GM12878 (cell line): ENCODE data around the gene MMP13. TPM values are rescaled to one million over a fixed set of nuclear protein-coding genes. Genes with fewer than 3 reads are reported as not detected.

Source experiments
- ATAC-seq: fragments of 200-7000 bp; cut with Tn5 transposase; 3 replicates; pipeline ENCODE4 v1.9.1; 2020; ENCODE audit warnings: mild to moderate bottlenecking, moderate library complexity
- BruUV-seq: library from RNA; stranded (reverse); fragments of 400-500 nt; replicated peaks from 2 replicates; lab custom pipeline; 2021; lab: Mats Ljungman, UMichigan
- CTCF ChIA-PET: fragments of 300-600 bp; sonication (Branson Sonifier 250); formaldehyde crosslinking; extraction: SDS; loops from one replicate; lab custom pipeline; 2021; ENCODE audit warnings: inconsistent platforms; lab: Yijun Ruan, JAX
- POLR2A ChIA-PET: fragments of 350-600 bp; formaldehyde crosslinking; extraction: SDS; loops from one replicate; lab custom pipeline; 2021; ENCODE audit warnings: inconsistent platforms; lab: Charles Lee
- RAD21 ChIA-PET: fragments of 300-600 bp; sonication (Branson Sonifier 250); formaldehyde crosslinking; loops from one replicate; lab custom pipeline; 2023; ENCODE audit warnings: antibody characterized with exemption; ENCODE audit not compliant: unreplicated experiment; lab: Charles Lee
- SMC1A ChIA-PET: fragments of 300-600 bp; sonication (Branson Sonifier 250); formaldehyde crosslinking; loops from one replicate; lab custom pipeline; 2023; ENCODE audit not compliant: unreplicated experiment, uncharacterized antibody; lab: Charles Lee
- DNase-seq: peaks from one replicate; pipeline ENCODE4 v3.0.0-alpha.2; 2011; ENCODE audit warnings: low read depth, low spot score
- FAIRE-seq: peaks from 3 replicates; lab custom pipeline; 2011; peaks lifted over from hg19 to GRCh38; lab: Jason Lieb, UNC
- H2AFZ ChIP-seq: 2 replicates; pipeline ENCODE4 v1.6.0; 2011; ENCODE audit warnings: low read depth, low read length, control low read depth; ENCODE audit not compliant: control insufficient read depth
- H3K27ac ChIP-seq: 2 replicates; pipeline ENCODE4 v1.5.1; 2011; ENCODE audit warnings: control low read depth; ENCODE audit not compliant: control insufficient read depth, insufficient read depth
- H3K27me3 ChIP-seq, 2 experiments: replicated peaks in 1 of 2; 2 replicates each; pipeline versions ENCODE4 v1.6.0 to v1.6.1; 2011; ENCODE audit warnings: low read length in 1 of 2; ENCODE audit not compliant: control insufficient read depth in 2 of 2, insufficient read depth in 2 of 2
- H3K36me3 ChIP-seq, 2 experiments: 2 replicates each; pipeline ENCODE4 v1.5.1; 2011; ENCODE audit warnings: low read length in 1 of 2; ENCODE audit not compliant: control insufficient read depth in 2 of 2, insufficient read depth in 2 of 2
- H3K4me1 ChIP-seq: 2 replicates; pipeline ENCODE4 v1.6.1; 2011; ENCODE audit warnings: mild to moderate bottlenecking, low read length, moderate library complexity, mixed read lengths; ENCODE audit not compliant: control insufficient read depth, insufficient read depth
- H3K4me2 ChIP-seq: 2 replicates; pipeline ENCODE4 v1.6.0; 2011; ENCODE audit warnings: control low read depth; ENCODE audit not compliant: control insufficient read depth, insufficient read depth
- H3K4me3 ChIP-seq: fragments of 200-600 bp; sonication (generic); 2 replicates; pipeline ENCODE4 v1.5.1; 2016
- H3K79me2 ChIP-seq: 2 replicates; pipeline ENCODE4 v1.6.0; 2011; ENCODE audit warnings: low read length; ENCODE audit not compliant: control insufficient read depth, insufficient read depth
- H3K9ac ChIP-seq: 2 replicates; pipeline ENCODE4 v1.8.0; 2011; ENCODE audit warnings: low read length, control low read depth, mixed read lengths; ENCODE audit not compliant: control insufficient read depth, insufficient read depth
- H3K9me3 ChIP-seq: replicated peaks from 3 replicates; pipeline ENCODE4 v1.5.1; 2011; ENCODE audit warnings: mild to moderate bottlenecking, low read length; ENCODE audit not compliant: control insufficient read depth, insufficient read depth
- H4K20me1 ChIP-seq: 2 replicates; pipeline ENCODE4 v1.6.0; 2011; ENCODE audit not compliant: control insufficient read depth, insufficient read depth
- CBX3 ChIP-seq: fragments of 200-600 bp; sonication (generic); IDR thresholded peaks from 2 replicates; pipeline ENCODE4 v1.6.1; 2016; ENCODE audit warnings: low read depth, borderline replicate concordance
- CEBPB ChIP-seq, 2 experiments: fragments of 150-350 bp in 1 of 2; IDR thresholded peaks; 2 replicates each; pipeline ENCODE4 v1.6.1; 2012 to 2014; ENCODE audit warnings: low read depth in 2 of 2, low read length in 2 of 2, borderline replicate concordance in 1 of 2, inconsistent platforms in 1 of 2
- GABPA ChIP-seq: IDR thresholded peaks from 2 replicates; pipeline ENCODE4 v1.6.1; 2014; ENCODE audit warnings: antibody characterized with exemption, low read depth, mild to moderate bottlenecking, inconsistent platforms
- GATAD2B ChIP-seq: fragments of 450-650 bp; conservative IDR thresholded peaks from 2 replicates; pipeline ENCODE4 v1.6.1; 2017; ENCODE audit warnings: low read depth, mild to moderate bottlenecking, moderate library complexity
- IRF3 ChIP-seq: fragments of 450-650 bp; IDR thresholded peaks from 2 replicates; pipeline ENCODE4 v1.6.1; 2014; ENCODE audit warnings: mild to moderate bottlenecking
- KDM1A ChIP-seq: fragments of 200-600 bp; sonication (generic); IDR thresholded peaks from 2 replicates; pipeline ENCODE4 v1.6.1; 2016; ENCODE audit warnings: borderline replicate concordance
- MXI1 ChIP-seq: fragments of 150-350 bp; IDR thresholded peaks from 2 replicates; pipeline ENCODE4 v1.6.1; 2011; ENCODE audit warnings: low read depth, mild to moderate bottlenecking, inconsistent platforms, low read length, improper control_type of control experiment
- NR2C1 ChIP-seq: fragments of 450-650 bp; IDR thresholded peaks from 2 replicates; pipeline ENCODE4 v1.6.1; 2017; ENCODE audit warnings: antibody characterized with exemption, mild to moderate bottlenecking, moderate library complexity
- RAD51 ChIP-seq: fragments of 450-650 bp; IDR thresholded peaks from 2 replicates; pipeline ENCODE4 v1.6.1; 2016; ENCODE audit warnings: moderate library complexity, mild to moderate bottlenecking, inconsistent platforms
- RELB ChIP-seq: fragments of 450-650 bp; IDR thresholded peaks from 2 replicates; pipeline ENCODE4 v1.6.1; 2017; ENCODE audit warnings: low read depth, mild to moderate bottlenecking, moderate library complexity
- REST ChIP-seq: IDR thresholded peaks from 2 replicates; pipeline ENCODE4 v1.6.1; 2012; ENCODE audit warnings: mild to moderate bottlenecking, low read depth, low read length
- SMAD5 ChIP-seq: IDR thresholded peaks from 2 replicates; pipeline ENCODE4 v1.6.1; 2016; ENCODE audit warnings: antibody characterized with exemption, low read depth
- SUPT20H ChIP-seq: IDR thresholded peaks from 2 replicates; pipeline ENCODE4 v1.6.1; 2011; ENCODE audit warnings: low read depth, mild to moderate bottlenecking, low read length, moderate library complexity, borderline replicate concordance; ENCODE audit not compliant: control insufficient read depth
- ZBTB4 ChIP-seq: fragments of 450-650 bp; formaldehyde crosslinking; IDR thresholded peaks from 2 replicates; pipeline ENCODE4 v1.4.0; 2022; ENCODE audit warnings: mild to moderate bottlenecking, moderate library complexity
- WGBS: methylation state at CpG from one replicate; pipeline ENCODE4 v1.1.6; 2016; ENCODE audit warnings: low lambda C conversion rate; ENCODE audit not compliant: insufficient replicate concordance, insufficient coverage; ENCODE audit errors: missing lambda C conversion rate; 5-methylcytosine and 5-hydroxymethylcytosine counted together
- in situ Hi-C: fragments of 300-500 bp; cut with MboI; formaldehyde crosslinking; loops from 9 replicates; pipeline ENCODE4 v1.14.3; 2018; ENCODE audit warnings: mixed read lengths
- intact Hi-C: fragments of 100-400 bp; cut with micrococcal nuclease; formaldehyde crosslinking; loops from one replicate; pipeline ENCODE4 v1.14.2; 2022; ENCODE audit not compliant: unreplicated experiment
- polyA plus RNA-seq, 11 experiments: library from polyadenylated mRNA; depleted of rRNA in 4 of 11; unstranded in 6 of 11; stranded (reverse) in 5 of 11; fragments of >200 nt; fragmentation: Nextera tagmentation in 4 of 11; fragmentation: Illumina TruSeq in 1 of 11; extraction: Ambion mirVana in 4 of 11; extraction: Trizol in 1 of 11; gene quantifications; 1 replicate in 1 of 11; 2 replicates in 10 of 11; pipeline versions ENCODE4 v1.2.1 to v1.2.3, GENCODE V29; 2011 to 2016; ENCODE audit warnings: inconsistent platforms in 2 of 11, missing spikeins in 2 of 11, low read depth in 1 of 11
- total RNA-seq, 4 experiments: library from RNA; depleted of rRNA in 3 of 4; stranded (reverse); fragments of >200 nt in 3 of 4; fragmentation: Illumina TruSeq in 1 of 4; extraction: Trizol in 1 of 4; gene quantifications; 2 replicates each; pipeline versions ENCODE4 v1.2.1 to v1.2.3, GENCODE V29; 2013 to 2021

Gene MMP13
- total and polyA plus RNA-seq, 10 of the 15 experiments (the other 5 are each of a cell fraction or from before 2014, with no cell fraction given) = 0.05 TPM; not detected in 9

- intact Hi-C loops = no loop called here
- Histone ChIP-seq H2AFZ (no peak overlapping the region), H3K27me3 (no peaks in the 10 kb centered on the region), H4K20me1 (no peaks in the 10 kb centered on the region), H3K4me1 (no peaks in the 10 kb centered on the region), H3K9ac (no peak overlapping the region), H3K36me3 (no peaks in the 10 kb centered on the region), H3K9me3 (0 out of 3 replicates have a peak, but pooled peaks cover 1% of the 10 kb centered on the region), H3K27ac (no peak overlapping the region), H3K4me2 (no peak overlapping the region), H3K4me3 (no peak overlapping the region), H3K79me2 (no peaks in the 10 kb centered on the region)
- 41% methylated on average over 2 of the region's 2 CpGs for WGBS
- SMC1A ChIA-PET = interaction anchor here (0.6 to 1.5 kb wide), 2 partner anchors 11 to 1670 kb away, joined by 3 to 5 read pairs; no protein-coding TSS in a partner anchor
- no peak for DNase-seq
- RAD21 ChIA-PET = no interaction called here
- in situ Hi-C loops = no loop called here
- no peak for ATAC-seq
- no peak for FAIRE-seq
- BruUV-seq = no TSS peak
- CTCF ChIA-PET = interaction anchor here (1.0 to 1.7 kb wide), 2 partner anchors 12 to 234 kb away, joined by 3 to 4 read pairs; no protein-coding TSS in a partner anchor
- POLR2A ChIA-PET = no interaction called here
- no peak for TF ChIP-seq GABPA
- no peak for TF ChIP-seq CBX3
- TF ChIP-seq SMAD5 = no peak
- no peak for TF ChIP-seq GATAD2B
- TF ChIP-seq MXI1 = no peak
- TF ChIP-seq SUPT20H = no peak
- no peak for TF ChIP-seq IRF3
- no peak for TF ChIP-seq REST
- no peak for TF ChIP-seq RELB
- no peak for TF ChIP-seq NR2C1
- TF ChIP-seq KDM1A = no peak
- no peak for TF ChIP-seq ZBTB4 (CRISPR knock-in tag)
- TF ChIP-seq CEBPB (IDR thresholded peaks at IDR 0.05; ENCODE audit: borderline replicate concordance in 1 of 2, low read depth in 2 of 2, low read length in 2 of 2) = no peak
- TF ChIP-seq RAD51 = no peak
Observed at GRCh38 chr11:102900346-102900745, 55.2 kb downstream of the MMP13 start.
